ENCODE data around the gene HLA-F.

GRCh38 chr6:29762781-29763214, 39.6 kb downstream of the HLA-F start:
- no peak for TF ChIP-seq POLR2A (IDR thresholded peaks at IDR 0.05)
- TF ChIP-seq CTCF (IDR thresholded peaks at IDR 0.05): no peak

All from uterus (tissue), 2 donors.